MCF 10A (cell line): ENCODE results near the gene INTS3. TPM values are rescaled to one million over a fixed set of nuclear protein-coding genes. Genes with fewer than 3 reads are reported as not detected.
"Not testable (repeated sequence)": the region's sequence is repeated elsewhere in the genome, so short reads cannot be mapped to it uniquely, and the experiment has no call there.

Experiments
- BruUV-seq: library from RNA; stranded (reverse); fragments of 400-500 nt; replicated peaks from 2 replicates; lab custom pipeline; 2021; lab: Mats Ljungman, UMichigan
- CTCF ChIA-PET: fragments of 300-600 bp; sonication (Branson Sonifier 250); formaldehyde crosslinking; extraction: SDS; loops from one replicate; lab custom pipeline; 2021; ENCODE audit warnings: antibody characterized with exemption, inconsistent platforms; lab: Yijun Ruan, JAX
- POLR2A ChIA-PET: fragments of 300-600, 350-650 bp; sonication (Branson Sonifier 250); formaldehyde crosslinking; extraction: SDS; loops from one replicate; lab custom pipeline; 2020; ENCODE audit warnings: antibody characterized with exemption, inconsistent platforms; lab: Yijun Ruan, JAX
- DNase-seq: peaks from one replicate; pipeline ENCODE4 v3.0.0-alpha.2; 2018; ENCODE audit not compliant: unreplicated experiment
- H3K27ac Mint-ChIP-seq: one replicate; pipeline ENCODE4 v1.8.0; 2022; ENCODE audit warnings: mild to moderate bottlenecking, low read depth, mixed read lengths; ENCODE audit not compliant: unreplicated experiment
- H3K27me3 Mint-ChIP-seq: one replicate; pipeline ENCODE4 v1.8.0; 2022; ENCODE audit warnings: mixed read lengths; ENCODE audit not compliant: insufficient read depth, unreplicated experiment
- H3K36me3 Mint-ChIP-seq: one replicate; pipeline ENCODE4 v1.8.0; 2022; ENCODE audit warnings: mild to moderate bottlenecking, moderate library complexity, mixed read lengths; ENCODE audit not compliant: insufficient read depth, unreplicated experiment
- H3K4me1 Mint-ChIP-seq: one replicate; pipeline ENCODE4 v1.8.0; 2022; ENCODE audit warnings: mixed read lengths; ENCODE audit not compliant: insufficient read depth, unreplicated experiment
- H3K4me3 Mint-ChIP-seq: one replicate; pipeline ENCODE4 v1.8.0; 2022; ENCODE audit warnings: mild to moderate bottlenecking, moderate library complexity, mixed read lengths; ENCODE audit not compliant: unreplicated experiment
- H3K9me3 Mint-ChIP-seq: one replicate; pipeline ENCODE4 v1.8.0; 2022; ENCODE audit warnings: mixed read lengths; ENCODE audit not compliant: unreplicated experiment
- intact Hi-C: fragments of 100-400 bp; cut with micrococcal nuclease; formaldehyde crosslinking; loops from 2 replicates; pipeline ENCODE4 v1.14.1; 2022
- total RNA-seq: library from RNA; stranded (reverse); gene quantifications from 2 replicates; pipeline ENCODE4 v1.2.3, GENCODE V29; 2022
- TF ChIP-seq, protein P1 (sequence below): fragments of 200-600 bp; IDR thresholded peaks from one replicate; pipeline ENCODE4 v1.8.0; 2022; ENCODE audit warnings: antibody characterized with exemption, mild to moderate bottlenecking; ENCODE audit not compliant: unreplicated experiment

INTS3 gene
- total RNA-seq, 1 experiment from 2014 or later = 68.7 TPM

DNA sequence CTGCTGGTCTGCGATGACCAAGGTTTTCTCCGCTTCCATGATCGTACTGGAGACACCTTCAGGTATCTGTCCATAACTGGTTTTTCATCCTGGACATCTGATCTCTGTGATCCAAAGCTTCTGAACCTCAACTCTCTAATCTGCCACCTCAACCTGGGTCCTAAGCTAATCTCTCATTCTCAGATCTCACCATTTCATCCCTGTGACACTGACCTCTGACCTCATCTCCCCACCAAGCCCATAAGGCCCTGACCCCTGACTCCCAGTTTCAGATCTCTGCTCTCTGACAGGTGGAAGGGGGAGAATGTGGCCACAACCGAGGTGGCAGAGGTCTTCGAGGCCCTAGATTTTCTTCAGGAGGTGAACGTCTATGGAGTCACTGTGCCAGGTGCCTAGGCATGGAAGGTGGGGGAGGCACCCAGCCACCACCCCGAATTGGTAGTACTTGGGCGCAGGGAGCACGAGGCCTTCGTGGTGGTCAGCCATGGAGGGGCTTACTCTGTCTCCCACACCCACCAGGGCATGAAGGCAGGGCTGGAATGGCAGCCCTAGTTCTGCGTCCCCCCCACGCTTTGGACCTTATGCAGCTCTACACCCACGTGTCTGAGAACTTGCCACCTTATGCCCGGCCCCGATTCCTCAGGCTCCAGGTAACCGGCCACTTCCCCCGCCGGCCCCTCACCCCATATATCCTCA lies 51.1 kb downstream of the INTS3 start:
- peaks cover 19% of the 10 kb centered on the region for H3K36me3 Mint-ChIP-seq
- DNase-seq = no peak
- POLR2A ChIA-PET = interaction anchor here (0.7 to 6.1 kb wide), 3 partner anchors 10 to 212 kb away, joined by 3 to 37 read pairs (median 12); partner anchors contain the start of genes CREB3L4 and RPS27
- H3K27me3 Mint-ChIP-seq = no peaks in the 10 kb centered on the region
- intact Hi-C loops = no loop called here
- TF ChIP-seq, protein P1, sequence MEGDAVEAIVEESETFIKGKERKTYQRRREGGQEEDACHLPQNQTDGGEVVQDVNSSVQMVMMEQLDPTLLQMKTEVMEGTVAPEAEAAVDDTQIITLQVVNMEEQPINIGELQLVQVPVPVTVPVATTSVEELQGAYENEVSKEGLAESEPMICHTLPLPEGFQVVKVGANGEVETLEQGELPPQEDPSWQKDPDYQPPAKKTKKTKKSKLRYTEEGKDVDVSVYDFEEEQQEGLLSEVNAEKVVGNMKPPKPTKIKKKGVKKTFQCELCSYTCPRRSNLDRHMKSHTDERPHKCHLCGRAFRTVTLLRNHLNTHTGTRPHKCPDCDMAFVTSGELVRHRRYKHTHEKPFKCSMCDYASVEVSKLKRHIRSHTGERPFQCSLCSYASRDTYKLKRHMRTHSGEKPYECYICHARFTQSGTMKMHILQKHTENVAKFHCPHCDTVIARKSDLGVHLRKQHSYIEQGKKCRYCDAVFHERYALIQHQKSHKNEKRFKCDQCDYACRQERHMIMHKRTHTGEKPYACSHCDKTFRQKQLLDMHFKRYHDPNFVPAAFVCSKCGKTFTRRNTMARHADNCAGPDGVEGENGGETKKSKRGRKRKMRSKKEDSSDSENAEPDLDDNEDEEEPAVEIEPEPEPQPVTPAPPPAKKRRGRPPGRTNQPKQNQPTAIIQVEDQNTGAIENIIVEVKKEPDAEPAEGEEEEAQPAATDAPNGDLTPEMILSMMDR = no peak
- peaks cover 39% of the 10 kb centered on the region for H3K4me1 Mint-ChIP-seq
- no TSS peak for BruUV-seq
- no peak overlapping the region for H3K4me3 Mint-ChIP-seq
- no peaks in the 10 kb centered on the region for H3K9me3 Mint-ChIP-seq
- H3K27ac Mint-ChIP-seq = no peak overlapping the region
- CTCF ChIA-PET = interaction anchor here (0.8 to 1.2 kb wide), 3 partner anchors 10 to 18 kb away, joined by 3 read pairs; no protein-coding TSS in a partner anchor

DNA sequence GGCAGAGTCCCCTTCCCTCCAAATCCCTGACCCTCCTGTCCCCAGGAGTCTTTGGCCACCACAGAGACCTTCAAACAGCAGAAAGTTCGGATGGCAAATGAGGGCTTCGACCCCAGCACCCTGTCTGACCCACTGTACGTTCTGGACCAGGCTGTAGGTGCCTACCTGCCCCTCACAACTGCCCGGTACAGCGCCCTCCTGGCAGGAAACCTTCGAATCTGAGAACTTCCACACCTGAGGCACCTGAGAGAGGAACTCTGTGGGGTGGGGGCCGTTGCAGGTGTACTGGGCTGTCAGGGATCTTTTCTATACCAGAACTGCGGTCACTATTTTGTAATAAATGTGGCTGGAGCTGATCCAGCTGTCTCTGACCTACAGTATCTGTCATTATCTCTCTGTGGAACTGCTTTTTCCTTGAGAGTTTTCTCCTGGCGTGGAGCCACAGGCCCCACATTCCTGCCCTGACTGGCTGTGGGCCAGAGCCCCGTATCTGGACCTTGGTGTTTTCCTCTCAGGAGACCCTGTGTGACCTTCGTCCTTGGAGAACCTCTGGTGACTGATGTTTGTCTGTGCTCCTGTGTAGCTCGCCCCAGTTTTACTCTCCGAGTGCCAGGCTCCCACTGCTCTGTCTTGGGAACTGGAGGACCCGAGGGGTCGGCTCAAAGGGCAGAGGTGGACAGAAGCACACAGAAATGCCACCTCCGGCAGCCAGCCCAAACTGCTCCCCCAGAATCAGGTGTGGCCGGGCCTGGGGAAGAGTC lies 52.1 kb downstream of the INTS3 start:
- POLR2A ChIA-PET = interaction anchor here (0.7 to 6.1 kb wide), 6 partner anchors 167 to 1346 kb away, joined by 3 to 37 read pairs (median 3); partner anchors contain the start of genes CREB3L4, RPS27, S100A16 and SLC39A1

DNA sequence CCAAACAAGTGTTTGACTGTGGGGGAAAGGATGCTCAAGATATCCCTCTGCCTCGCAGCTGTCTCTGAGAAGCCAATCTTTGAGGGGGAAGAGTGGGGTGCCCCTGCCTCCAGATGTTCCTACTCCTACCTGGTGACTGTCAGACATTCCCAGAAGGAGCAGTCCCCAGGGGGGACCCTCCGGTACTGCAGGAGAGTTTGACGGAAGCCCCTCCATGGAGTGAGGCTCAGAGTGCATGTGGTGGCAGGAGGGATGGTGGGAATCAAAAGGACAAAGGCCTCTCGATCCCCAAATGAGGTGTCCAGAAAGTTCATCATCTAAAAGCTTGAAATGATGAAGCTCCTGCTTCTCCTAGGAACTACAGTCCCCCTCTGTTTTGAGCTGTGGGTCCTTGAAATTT lies 52.7 kb downstream of the INTS3 start:
- ChIA-PET POLR2A (interaction anchor here (0.7 to 6.1 kb wide), 6 partner anchors 168 to 1345 kb away, joined by 3 to 37 read pairs (median 3); partner anchors contain the start of genes CREB3L4, RPS27, S100A16 and SLC39A1), CTCF (interaction anchor here (0.7 to 1.5 kb wide), 6 partner anchors 10 to 206 kb away, joined by 3 to 6 read pairs (median 4); no protein-coding TSS in a partner anchor)
- Mint-ChIP-seq H3K27me3 (no peaks in the 10 kb centered on the region), H3K9me3 (no peaks in the 10 kb centered on the region), H3K4me3 (no peak overlapping the region), H3K27ac (no peak overlapping the region), H3K36me3 (peaks cover 12% of the 10 kb centered on the region), H3K4me1 (peaks cover 28% of the 10 kb centered on the region)
- intact Hi-C loops = no loop called here
- no peak for DNase-seq
- no TSS peak for BruUV-seq
- TF ChIP-seq, protein P1 = no peak

More for the DNA sequence above, 52.1 kb downstream of the INTS3 start:
- Mint-ChIP-seq H3K4me1 (peaks cover 29% of the 10 kb centered on the region), H3K4me3 (no peak overlapping the region), H3K27ac (no peak overlapping the region), H3K9me3 (no peaks in the 10 kb centered on the region), H3K27me3 (no peaks in the 10 kb centered on the region), H3K36me3 (peaks cover 15% of the 10 kb centered on the region)
- intact Hi-C loops = no loop called here
- TF ChIP-seq, protein P1 = no peak
- CTCF ChIA-PET = interaction anchor here (0.7 to 1.5 kb wide), 6 partner anchors 11 to 207 kb away, joined by 3 to 6 read pairs (median 4); no protein-coding TSS in a partner anchor
- DNase-seq = no peak
- BruUV-seq = no TSS peak

DNA sequence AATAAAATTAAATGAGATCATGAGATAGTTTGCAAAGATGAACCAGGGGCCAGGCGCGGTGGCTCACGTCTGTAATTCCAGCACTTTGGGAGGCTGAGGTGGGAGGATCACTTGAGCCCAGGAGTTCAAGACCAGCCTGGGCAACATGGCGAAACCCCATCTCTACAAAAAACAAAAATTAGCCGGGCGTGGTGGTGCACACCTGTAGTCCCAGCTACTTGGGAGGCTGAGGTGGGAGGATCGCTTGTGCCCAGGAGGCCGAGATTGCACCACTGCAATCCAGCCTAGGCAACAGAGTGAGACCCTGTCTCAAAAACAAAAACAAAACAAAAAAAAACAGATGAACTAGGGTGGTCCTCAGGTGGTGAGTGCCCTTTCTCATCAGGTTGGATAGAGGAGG lies 54.8 kb downstream of the INTS3 start:
- H3K36me3 Mint-ChIP-seq = peaks cover 12% of the 10 kb centered on the region
- peak overlapping the region; percentile 84 for H3K27ac Mint-ChIP-seq
- intact Hi-C loops, H3K27me3 Mint-ChIP-seq, H3K9me3 Mint-ChIP-seq, DNase-seq, BruUV-seq: not testable (repeated sequence)
- H3K4me1 Mint-ChIP-seq = peaks cover 12% of the 10 kb centered on the region
- ChIA-PET CTCF (interaction anchor here (0.7 to 1.3 kb wide), 2 partner anchors 37 to 191 kb away, joined by 3 read pairs; no protein-coding TSS in a partner anchor), POLR2A (interaction anchor here (0.9 to 6.1 kb wide), 4 partner anchors 141 to 202 kb away, joined by 4 to 37 read pairs (median 6); partner anchors contain the start of genes CREB3L4 and GATAD2B)
- H3K4me3 Mint-ChIP-seq = peak overlapping the region; percentile 94
